GM19239 (cell line): ENCODE data around the gene PARS2.
A peak's percentile ranks its signal among the peaks of the same experiment; 100 is the strongest.

ENCODE experiments used
- DNase-seq: peaks from one replicate; pipeline ENCODE4 v3.0.0; 2011; ENCODE audit warnings: low spot score; ENCODE audit not compliant: insufficient read length
- FAIRE-seq: peaks from 2 replicates; lab custom pipeline; 2011; peaks lifted over from hg19 to GRCh38; lab: Jason Lieb, UNC

PARS2 gene

DNA sequence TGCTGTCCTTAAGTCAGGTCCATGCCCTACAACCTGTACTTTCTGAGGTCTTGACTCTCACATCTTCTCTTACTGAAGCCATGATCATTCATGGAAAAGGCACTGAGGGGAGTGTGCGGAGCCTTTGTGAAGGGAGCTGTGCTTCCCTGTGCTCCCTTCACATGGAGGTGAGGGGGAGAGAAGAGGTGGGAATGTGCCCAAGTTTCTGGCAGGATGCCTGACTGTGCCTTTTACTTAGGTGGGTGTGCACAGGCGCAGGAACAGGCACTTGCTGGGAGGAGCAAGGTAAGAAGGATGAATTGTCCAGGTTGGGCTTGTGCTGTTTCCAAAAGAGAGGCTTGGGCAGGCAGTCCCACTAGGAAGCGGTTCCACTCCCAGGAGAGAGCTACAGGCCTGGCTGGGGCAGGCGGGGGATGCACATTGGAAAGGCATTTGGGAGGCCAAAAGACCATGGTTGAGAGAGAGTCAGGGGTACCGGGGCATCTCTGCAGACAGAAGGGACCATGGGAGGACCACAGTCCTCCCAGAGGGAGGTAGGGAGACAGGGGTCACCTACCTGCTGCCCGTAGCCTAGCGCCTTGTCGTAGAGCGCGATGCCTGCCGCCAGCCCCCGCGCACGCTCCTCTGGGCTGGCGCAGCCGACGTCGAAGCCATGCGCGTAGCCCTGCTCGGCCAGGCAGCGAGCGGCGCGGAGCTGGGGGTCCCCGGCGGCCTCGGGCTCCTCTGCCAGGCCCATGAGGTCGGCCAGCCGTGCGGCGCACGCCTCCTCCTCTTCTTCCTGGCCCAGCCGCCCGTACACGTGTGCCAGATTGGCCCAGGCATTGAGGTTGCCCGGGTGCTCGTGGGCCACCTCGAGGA is 35.9 kb upstream of the PARS2 start:
- no peak for FAIRE-seq
- DNase-seq, result no peak

DNA sequence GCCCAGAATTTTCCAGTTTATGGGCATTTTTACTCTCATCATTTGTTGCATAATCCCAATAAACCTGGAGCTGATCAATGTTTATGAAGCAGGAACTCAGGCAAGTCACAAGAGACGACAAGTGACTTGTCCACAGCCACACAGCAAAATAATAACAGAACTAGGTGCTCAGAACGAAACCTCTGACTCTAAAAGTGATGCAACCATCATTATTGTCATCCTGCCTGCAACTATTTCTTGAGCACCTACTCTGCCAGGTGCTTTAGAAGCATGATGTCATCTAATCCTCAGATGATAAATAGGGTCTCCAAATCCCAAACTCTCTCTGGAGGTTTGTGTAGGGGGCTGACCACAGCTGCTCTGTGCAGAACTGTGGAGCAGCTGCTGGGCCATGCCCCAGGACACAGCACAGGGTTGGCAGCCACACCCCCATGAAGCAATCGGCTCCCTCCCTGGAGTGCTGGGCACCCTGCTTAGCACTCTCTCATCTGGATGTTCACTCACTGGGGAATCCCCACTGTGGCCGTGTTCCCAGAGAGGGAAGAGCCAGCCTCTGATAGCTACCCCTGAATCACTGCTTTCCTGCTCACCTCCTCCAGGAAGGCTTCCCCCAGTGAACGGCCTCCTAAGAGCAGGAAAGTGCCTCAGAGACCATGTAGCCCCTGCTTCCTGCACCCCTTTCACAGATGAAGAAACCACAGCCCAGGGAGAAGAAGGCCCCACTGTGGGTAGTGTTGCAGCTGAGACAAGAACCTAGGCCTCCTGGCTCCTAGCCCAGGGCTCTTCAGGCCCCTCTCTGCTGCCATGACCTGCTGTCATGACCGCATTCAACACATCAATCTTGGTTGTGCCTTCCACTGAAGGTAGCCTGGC is 34.7 kb upstream of the PARS2 start:
- DNase-seq, result no peak
- no peak for FAIRE-seq

DNA sequence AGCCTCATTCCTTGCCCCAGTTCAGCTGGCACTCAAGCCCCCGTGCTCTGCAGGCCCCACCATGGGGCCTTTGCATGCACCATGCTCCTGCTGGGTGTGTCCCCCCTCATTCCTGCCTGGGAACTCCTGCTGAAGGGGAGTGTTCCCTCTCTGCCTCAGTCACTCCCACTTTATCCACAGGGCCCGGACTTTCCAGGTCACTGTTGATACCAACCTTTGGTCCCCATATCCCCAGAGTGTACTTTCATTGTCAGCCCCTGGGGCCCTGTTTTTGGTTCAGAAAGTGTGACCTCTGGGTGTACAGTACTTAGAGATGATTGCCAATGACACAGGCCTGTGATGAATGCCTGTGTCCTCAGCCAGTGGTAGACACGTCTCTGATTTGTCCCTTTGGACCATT is 33.9 kb upstream of the PARS2 start:
- FAIRE-seq (no peak), DNase-seq (no peak)

DNA sequence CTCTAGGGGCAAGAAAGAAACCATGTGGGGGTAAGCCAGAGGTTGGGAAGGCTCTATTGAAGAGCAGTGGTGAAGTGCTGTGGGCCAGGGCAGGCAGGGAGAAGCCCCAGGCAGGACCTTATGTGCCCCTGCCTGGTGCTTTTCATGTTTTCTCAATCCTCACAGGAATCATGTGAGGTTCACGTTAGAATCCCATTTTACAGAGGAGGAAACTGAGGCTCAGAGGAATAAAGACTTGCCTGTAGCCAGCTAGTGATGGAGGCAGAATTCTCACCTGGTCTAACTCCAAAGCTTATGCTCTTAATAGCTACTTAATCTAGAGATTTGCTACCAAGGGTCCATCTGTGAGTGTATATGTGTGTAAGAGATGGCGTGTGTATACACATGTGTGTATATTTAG is 32.6 kb upstream of the PARS2 start:
- DNase-seq (no peak), FAIRE-seq (no peak)

DNA sequence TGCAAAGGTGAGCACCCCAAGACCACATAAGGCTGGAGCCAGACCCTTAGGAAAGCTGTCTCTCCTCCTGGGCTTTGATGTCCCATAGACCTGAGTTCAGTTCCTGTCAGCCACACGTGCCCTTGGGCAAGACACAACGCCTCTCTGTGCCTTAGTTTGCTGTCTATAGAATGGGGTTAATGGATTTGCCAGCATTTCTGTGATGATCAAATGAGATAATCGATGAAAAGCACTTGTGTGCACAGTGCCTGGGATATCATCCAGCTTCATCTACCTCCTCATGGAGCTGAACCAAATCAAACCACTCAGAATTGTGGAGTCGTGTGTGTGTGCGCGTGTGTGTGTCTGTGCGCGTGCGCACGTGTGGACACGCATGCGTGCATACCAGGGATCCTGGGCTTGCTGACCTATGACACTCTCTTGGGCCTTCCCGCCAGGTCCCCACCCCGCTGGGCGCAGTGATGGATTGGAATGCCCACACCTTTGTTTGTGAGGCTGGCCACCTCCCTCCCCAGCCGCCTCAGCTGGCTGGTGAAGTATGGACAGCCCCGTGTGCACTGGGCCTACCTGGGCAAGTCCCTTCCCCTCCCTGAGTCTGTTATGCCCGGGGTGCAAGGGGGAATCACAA is 31.6 kb upstream of the PARS2 start:
- DNase-seq (no peak), FAIRE-seq (no peak)

DNA sequence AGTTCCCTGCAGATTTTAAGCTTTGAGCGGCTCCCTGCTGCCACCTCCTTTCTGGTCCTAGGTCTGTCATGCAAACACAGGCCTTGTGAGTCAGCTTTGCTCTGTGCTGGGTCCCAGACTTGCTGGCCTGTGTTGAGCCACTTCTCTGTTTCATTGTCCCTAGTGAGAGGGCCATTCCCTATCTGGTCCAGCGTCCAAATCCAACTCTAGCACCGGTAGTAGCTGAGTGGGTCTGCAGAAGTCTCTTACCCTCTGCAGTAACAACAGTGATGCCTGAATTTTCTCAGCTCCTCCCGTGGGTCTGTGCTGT is 31.0 kb upstream of the PARS2 start:
- DNase-seq (no peak), FAIRE-seq (no peak)

DNA sequence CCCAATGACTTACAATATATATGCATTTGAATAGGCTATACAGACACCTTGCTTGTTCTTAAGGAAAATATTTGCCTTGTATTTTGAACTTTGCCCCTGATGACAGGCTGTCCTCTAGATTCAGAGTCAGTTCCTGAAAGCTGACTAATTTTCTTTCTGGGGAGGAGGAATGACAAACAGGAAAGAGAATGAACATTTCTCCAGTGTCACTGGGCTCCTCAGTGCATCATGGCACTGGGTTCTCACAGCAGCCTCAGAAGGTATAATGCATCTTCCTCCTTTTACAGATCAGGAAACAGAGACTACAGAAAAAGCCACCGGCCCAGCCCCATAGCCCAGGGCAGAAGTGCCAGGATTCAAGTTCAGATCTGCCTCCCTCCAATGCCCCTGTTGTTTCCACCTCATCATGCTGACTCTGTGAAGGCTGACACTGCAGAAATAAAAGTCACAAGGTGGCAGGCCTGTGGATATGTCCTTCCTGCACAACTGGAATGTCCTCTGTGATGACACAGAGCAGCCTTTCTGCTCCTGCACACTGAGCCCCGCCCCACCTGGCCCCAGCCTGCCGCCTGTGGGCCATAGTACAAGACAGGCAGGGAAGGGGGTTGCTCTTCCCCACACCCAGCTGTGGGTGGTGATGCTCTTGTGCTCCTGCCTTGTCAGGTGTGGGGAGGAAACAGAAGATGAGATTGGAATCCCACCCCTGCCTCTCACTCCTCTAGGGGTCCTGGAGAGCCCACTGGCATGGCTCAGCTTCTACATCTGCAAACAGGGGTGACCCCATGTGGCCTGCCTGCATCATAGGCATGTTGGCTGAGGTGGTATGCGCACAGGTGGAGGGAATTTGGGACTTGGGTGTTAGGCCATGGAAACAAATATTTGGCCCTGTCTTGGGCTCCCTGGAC is 30.4 kb upstream of the PARS2 start:
- DNase-seq, result no peak
- FAIRE-seq, result no peak

DNA sequence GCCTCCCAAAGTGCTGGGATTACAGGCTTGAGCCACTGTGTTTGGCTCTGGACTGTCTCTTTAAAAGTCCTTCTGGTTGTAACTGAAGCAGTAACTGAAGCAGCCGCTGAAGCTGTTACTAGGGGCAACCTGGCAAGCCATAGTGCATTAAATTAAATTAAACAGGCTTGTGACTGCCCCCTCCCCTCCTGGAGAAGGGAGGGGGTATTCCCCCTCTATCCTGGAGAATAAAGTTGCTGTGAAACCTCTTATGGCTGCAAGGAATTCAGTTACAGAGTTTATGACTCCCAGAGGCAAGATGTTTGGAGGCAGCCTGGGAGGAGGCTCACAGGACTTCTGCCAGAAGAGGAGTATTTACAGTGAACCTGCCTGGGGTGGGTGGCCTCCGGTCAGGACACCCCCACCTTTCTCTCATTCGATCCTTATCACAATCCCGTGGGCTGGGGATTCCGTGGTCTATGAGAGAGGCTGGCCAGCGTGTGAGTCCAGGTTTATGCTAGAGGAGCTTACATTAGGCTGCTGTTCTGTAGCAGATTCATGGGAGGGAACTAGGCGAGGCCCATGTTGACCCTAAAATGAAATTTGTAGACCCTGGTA is 28.5 kb upstream of the PARS2 start:
- DNase-seq (no peak), FAIRE-seq (no peak)

DNA sequence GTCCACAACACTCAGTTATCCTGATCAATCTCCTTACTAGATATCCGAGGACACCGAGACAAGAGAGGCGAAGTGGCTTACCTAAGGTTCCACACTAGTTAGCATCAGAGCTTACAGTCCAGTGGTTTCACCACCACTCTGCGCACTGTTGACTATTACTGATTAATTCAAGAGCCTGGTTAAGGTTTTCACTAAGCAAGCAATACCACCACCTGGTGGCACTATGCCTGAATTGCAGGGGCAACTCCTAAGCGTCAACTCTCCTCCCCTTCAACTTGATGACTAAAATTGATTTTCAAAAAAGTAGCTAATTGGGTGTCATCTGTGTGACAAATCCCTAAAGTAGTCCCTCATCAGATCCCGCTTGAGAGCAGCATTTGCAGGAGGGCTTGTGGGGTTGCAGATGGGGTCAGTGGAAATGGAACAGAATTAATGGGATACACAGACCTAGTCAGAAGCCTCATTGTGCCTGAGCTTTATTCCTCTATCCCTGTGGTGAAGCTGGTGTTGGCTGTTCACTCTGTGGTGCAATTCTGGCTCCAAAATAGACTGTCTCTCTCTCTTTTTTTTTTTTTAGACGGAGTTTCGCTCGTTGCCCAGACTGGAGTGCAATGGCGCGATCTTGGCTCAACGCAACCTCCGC is 27.7 kb upstream of the PARS2 start:
- peak; percentile 62 for FAIRE-seq
- no peak for DNase-seq

DNA sequence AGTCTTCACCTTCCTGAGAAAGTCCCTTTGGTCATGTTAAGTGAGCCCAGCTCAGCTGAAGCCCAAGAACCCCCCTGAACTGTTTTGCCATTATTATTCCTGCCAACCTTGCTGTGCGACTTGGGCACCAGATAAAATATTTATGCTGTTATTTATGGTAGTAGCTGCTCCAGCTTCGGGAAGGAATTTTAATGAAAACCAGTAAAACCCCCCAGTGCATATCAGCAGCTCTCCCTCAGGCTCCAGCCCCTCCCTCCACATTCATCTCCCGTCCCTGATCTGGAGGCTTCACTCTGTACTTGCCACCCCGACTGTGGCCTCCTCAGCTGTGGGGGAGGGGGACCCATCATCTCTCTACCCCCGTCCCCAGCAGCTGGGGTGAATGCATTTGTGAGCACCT is 24.1 kb upstream of the PARS2 start:
- FAIRE-seq (no peak), DNase-seq (no peak)

DNA sequence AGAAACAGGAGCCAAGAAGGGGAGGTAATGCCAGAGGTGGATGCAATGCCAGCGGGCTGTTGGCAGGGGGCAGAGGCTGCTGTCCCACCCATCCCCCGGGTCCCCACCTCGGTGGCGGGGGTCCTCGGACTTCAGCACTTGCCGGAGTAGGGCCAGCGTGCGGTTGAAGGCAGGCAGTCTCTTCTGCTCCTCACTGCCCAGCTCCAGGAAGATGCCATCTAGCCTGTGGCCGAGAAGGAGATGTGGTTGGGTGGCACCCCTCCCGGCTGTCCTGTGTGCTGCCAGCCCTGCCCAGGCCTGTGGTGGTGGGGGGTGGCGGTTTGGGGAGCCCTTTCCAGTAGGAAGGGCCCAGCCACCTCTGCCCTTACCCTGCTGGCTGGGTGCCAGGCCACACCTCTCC is 23.3 kb upstream of the PARS2 start:
- FAIRE-seq (no peak), DNase-seq (no peak)

DNA sequence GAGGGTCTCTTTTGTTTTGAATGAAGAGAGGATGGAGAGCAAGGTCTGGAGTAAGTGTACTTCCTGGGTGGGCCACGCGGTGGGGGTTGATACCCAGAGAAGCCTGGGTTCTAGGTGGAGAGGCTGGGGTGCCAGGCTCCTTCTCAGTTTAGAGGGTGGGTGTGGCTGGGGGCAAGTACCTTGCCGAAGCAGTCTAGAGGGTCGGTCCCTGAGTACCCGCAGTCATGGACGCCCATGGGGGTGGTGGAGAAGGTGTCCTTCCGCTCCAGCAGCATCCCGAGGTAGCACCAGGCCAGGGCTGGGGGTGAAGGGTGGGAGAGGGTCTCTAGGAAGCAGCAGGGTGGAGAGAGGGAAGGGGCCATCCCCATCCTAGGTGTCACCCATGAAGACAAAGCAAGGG is 22.5 kb upstream of the PARS2 start:
- FAIRE-seq (no peak), DNase-seq (no peak)

DNA sequence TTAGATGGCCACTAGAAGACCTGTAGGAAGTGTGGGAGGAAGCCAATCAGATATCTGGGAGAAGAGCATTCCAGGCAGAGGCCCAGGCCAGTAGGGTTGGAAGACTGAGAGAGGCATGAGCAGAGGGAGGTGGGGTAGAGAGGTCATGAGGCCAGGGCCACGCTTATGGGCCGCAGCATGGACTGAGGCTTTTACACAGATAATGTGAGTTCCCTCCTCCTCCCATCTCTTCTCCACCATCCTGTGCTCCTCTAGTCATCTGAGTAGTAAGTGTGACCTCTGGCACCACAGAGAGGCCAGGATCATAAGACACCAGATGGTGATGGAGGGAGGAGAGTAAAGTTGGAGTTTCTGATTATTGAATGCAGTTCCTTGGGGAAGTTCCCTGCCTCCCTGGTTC is 19.7 kb upstream of the PARS2 start:
- FAIRE-seq (no peak), DNase-seq (no peak)

DNA sequence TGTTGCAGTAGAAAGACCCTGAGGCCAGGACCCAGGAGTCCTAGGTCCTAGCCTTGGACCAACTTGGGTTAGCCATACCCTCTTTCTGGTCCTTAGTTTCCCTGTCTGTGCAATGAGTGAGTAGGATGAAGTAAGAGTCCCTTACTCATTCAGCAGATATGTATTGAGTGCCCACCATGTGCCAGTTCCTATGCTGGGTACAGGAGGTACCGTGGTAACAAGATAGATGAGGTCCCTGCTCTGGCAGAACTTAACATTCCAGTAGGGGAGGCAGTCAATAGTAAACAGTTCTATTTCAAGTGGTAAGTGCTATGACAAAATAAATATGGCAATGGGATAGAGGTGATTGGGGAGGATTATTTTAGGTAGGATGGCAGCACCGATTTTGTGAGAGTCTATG is 18.3 kb upstream of the PARS2 start:
- FAIRE-seq (no peak), DNase-seq (no peak)

DNA sequence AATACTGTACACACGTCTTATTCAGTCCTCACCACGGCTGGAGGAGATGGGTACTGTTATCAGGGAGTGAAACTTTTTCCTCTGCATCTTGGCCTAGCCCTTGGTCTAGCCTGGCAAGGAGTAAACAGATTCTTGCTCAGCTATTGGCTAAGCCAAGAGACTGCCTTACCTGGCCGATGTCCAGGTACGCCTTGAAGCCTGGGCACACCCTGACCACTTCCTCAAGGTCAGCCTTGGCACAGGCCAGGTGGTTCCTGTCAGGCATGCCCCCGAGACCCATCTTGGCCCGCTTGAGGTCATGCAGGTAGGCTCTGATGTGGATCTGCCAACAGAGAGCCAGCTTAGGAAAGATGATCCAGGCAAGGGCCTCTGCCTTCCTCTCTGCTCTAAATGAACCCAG is 17.8 kb upstream of the PARS2 start:
- DNase-seq, result no peak
- no peak for FAIRE-seq

DNA sequence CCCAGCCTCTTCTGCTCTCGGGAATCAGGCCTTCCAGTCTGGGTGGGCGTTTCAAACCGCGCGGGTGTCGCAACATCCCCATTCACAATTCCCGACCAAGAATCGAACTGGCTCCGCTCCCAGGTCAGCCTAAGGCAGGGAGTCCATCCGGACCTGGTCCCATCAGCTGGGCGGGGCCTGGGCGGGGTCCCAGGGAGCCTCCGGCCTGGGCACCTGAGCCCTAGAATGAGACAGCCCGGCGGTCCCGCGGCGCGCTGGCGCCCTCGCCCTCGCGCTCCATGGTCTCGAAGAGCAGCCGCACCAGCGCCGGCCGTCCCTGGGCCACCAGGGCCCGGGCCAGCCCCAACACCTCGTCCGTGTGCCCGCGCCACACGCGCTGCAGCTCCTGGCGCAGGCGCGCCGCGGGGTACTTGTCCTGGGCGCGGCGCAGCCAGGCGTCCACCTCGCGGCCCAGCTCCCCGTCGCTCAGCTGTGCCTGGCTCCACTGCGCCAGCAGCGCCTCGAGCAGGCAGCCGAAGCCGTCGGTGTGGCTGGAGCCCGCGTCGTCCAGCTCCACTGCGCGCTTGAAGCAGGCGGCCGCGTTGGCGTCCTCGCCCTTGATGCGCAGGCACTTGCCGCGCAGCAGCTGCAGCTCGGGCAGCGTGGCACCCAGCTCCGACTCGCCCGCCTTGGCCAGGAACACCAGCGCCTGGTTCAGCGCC is 16.9 kb upstream of the PARS2 start:
- no peak for FAIRE-seq
- DNase-seq, result no peak

DNA sequence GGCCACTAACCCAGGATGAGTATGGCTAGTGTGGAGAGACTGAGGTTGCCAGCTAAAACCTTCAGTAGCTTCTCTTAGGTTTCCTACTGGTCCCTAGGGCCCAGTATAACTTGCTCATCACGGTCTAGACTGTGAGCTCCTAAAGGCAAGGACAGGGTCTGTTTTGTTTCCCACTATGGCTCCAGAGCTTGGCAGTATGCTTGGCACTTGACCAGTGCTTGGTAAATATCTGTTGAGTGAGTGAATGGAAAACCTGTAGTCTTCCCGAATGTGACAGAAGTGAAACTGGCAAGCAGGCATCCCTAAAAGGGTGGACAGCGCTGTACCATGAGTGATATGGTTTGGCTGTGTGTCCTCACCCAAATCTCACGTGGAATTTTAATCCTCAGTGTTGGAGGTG is 13.1 kb upstream of the PARS2 start:
- FAIRE-seq (no peak), DNase-seq (no peak)

DNA sequence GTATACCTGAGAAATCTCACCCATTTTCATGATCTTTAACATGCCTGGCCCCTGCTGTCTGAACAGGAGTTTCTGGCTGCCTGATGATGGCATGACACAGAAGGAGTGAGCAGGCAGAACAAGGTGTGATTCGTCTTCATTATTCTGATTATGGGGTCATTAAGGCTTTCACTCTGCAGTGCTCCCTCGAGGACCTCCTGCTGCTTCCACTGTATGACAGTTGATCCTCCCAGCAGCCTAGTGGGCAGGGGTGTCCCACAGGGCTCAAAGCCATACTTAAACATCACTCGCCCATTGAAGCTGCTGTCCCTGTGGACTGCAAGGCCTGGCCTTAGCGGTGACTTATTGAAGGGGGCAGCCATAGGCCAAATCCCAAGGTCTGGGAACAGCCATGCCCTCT is 12.7 kb upstream of the PARS2 start:
- DNase-seq (no peak), FAIRE-seq (no peak)
